Sigmoid colon (tissue), 7 donors: Measurements from ENCODE around the gene ZDHHC22. TPM values are rescaled to one million over a fixed set of nuclear protein-coding genes. Genes with fewer than 3 reads are reported as not detected.

Experiments
- DNase-seq: peaks from one replicate; pipeline ENCODE4 v3.0.0-alpha.2; 2019
- H3K27ac ChIP-seq, 4 donors: fragments of 200-600 bp; sonication (generic); one replicate each; pipeline ENCODE4 v1.5.1; 2016 to 2019; ENCODE audit warnings: mild to moderate bottlenecking in 1 of 4
- H3K27me3 ChIP-seq, 3 donors: fragments of 200-600 bp; sonication (generic); one replicate each; pipeline ENCODE4 v1.5.1; 2019; ENCODE audit warnings: mild to moderate bottlenecking in 1 of 3
- H3K36me3 ChIP-seq, 4 donors: fragments of 200-600 bp; sonication (generic); one replicate each; pipeline ENCODE4 v1.5.1; 2016 to 2019
- H3K4me1 ChIP-seq, 4 donors: fragments of 200-600 bp; sonication (generic); one replicate each; pipeline ENCODE4 v1.5.1; 2017 to 2019
- H3K4me3 ChIP-seq, 4 donors: fragments of 200-600 bp; sonication (generic); one replicate each; pipeline ENCODE4 v1.5.1; 2017 to 2019; ENCODE audit warnings: mild to moderate bottlenecking in 2 of 4, moderate library complexity in 1 of 4
- H3K9me3 ChIP-seq, 4 donors: fragments of 200-600 bp in 3 of 4; sonication (generic) in 3 of 4; one replicate each; pipeline versions ENCODE4 v1.5.1 to v1.6.1; 2013 to 2019
- CTCF ChIP-seq, 4 experiments: fragments of 450-650 bp in 3 of 4; fragments of 200-600 bp in 1 of 4; IDR thresholded peaks; one replicate each; pipeline ENCODE4 v1.5.1; 2016 to 2019; ENCODE audit warnings: antibody characterized with exemption in 4 of 4, mild to moderate bottlenecking in 3 of 4, moderate library complexity in 2 of 4
- EP300 ChIP-seq, 4 donors: sonication (generic); formaldehyde crosslinking; IDR thresholded peaks; one replicate each; pipeline ENCODE4 v1.6.1; 2017; ENCODE audit warnings: antibody characterized with exemption in 4 of 4
- POLR2A ChIP-seq, 2 donors: fragments of 450-650 bp; IDR thresholded peaks; one replicate each; pipeline ENCODE4 v1.6.1; 2016; ENCODE audit warnings: antibody characterized with exemption in 2 of 2, mild to moderate bottlenecking in 2 of 2, moderate library complexity in 2 of 2
- POLR2AphosphoS5 ChIP-seq, 4 donors: sonication (generic); formaldehyde crosslinking; IDR thresholded peaks; one replicate each; pipeline ENCODE4 v1.6.1; 2017; ENCODE audit warnings: antibody characterized with exemption in 4 of 4
- WGBS, 2 donors: extraction: QIAGEN DNeasy Blood & Tissue Kit; methylation state at CpG; one replicate each; pipeline ENCODE4 v1.1.7; 2013; 5-methylcytosine and 5-hydroxymethylcytosine counted together
- intact Hi-C: fragments of 100-400 bp; cut with DNase I; formaldehyde crosslinking; loops from one replicate; pipeline ENCODE4 v1.15.1; 2023
- polyA plus RNA-seq, 3 donors: library from polyadenylated mRNA; stranded (reverse); fragments of 200-250 nt; gene quantifications; one replicate each; pipeline ENCODE4 v1.2.3, GENCODE V29; 2013
- total RNA-seq, 4 donors: library from RNA; depleted of rRNA; stranded (reverse); fragments of >200 nt; gene quantifications; one replicate each; pipeline ENCODE4 v1.1.0, GENCODE V29; 2016
- donor health status: healthy with polysubstance abuse.
- donor health status: Bipolar disorder and iron deficiency.
- donor health status: healthy.

Gene ZDHHC22
- total and polyA plus RNA-seq, 7 donors, result 0.49 to 1.9 (median 0.95) TPM; not detected in 2

DNA sequence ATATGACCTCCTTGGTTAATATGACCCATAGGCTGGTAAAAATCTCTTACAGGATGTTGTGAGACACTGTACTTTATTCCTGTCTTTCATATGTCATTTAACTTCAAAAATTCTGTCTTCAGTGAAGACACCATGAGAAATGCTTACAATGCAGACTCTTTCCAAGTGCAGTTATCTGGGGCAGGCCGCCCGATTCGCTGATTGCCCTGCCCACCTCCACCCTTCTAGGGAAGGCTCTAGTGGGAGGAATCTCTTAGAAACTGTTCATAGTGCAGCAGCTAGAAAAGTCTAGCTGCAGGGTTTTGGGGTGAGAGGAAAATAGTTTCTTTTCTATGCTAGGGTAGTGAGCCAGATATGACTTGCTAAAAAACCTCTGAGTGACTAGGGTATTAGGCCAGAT lies 58.5 kb downstream of the ZDHHC22 start:
- intact Hi-C loops, result no loop called here
- TF ChIP-seq CTCF (IDR thresholded peaks at IDR 0.05) (no peak), POLR2AphosphoS5 (IDR thresholded peaks at IDR 0.05) (no peak), POLR2A (IDR thresholded peaks at IDR 0.05) (no peak), EP300 (IDR thresholded peaks at IDR 0.05) (no peak)
- H3K4me1 ChIP-seq, result no peaks in the 10 kb centered on the region
- no peaks in the 10 kb centered on the region for H3K36me3 ChIP-seq
- H3K27ac ChIP-seq, result no peak overlapping the region
- H3K9me3 ChIP-seq, result peaks cover 0 to 6% (median 0%) of the 10 kb centered on the region in 4 donors
- no peak overlapping the region for H3K4me3 ChIP-seq
- H3K27me3 ChIP-seq, result no peaks in the 10 kb centered on the region
- WGBS, 2 donors, result 82 to 83% methylated on average over 3 of the region's 3 CpGs
- DNase-seq, result no peak

GRCh38 chr14:77082356-77082755 lies 59.2 kb downstream of the ZDHHC22 start:
- H3K36me3 ChIP-seq, result no peaks in the 10 kb centered on the region
- peaks cover 0 to under 1% (median 0%) of the 10 kb centered on the region in 4 donors for H3K4me1 ChIP-seq
- no peak for TF ChIP-seq EP300 (IDR thresholded peaks at IDR 0.05)
- no peak for TF ChIP-seq POLR2A (IDR thresholded peaks at IDR 0.05)
- TF ChIP-seq POLR2AphosphoS5 (IDR thresholded peaks at IDR 0.05), result no peak
- no peak for TF ChIP-seq CTCF (IDR thresholded peaks at IDR 0.05)
- WGBS, 2 donors, result 80 to 94% methylated on average over 3 of the region's 3 CpGs
- H3K27me3 ChIP-seq, result no peaks in the 10 kb centered on the region
- no peak overlapping the region for H3K4me3 ChIP-seq
- DNase-seq, result no peak
- intact Hi-C loops, result no loop called here
- no peak overlapping the region for H3K27ac ChIP-seq
- peaks cover 0 to 6% (median 0%) of the 10 kb centered on the region in 4 donors for H3K9me3 ChIP-seq

Other genes starting within 250 kb of the ZDHHC22 start
- 10 to 100 TPM; 34.7 to 63.1 (median 57.9) TPM for gene IRF2BPL, start 113.1 kb downstream of the ZDHHC22 start, total RNA-seq
- 10 to 100 TPM in 1 of 3 donors, 1 to 10 TPM in 2; 3.0 to 13.8 (median 6.6) TPM for gene IRF2BPL, start 113.1 kb downstream of the ZDHHC22 start, polyA plus RNA-seq
- 10 to 100 TPM; 59.7 to 96.1 (median 77.7) TPM for gene CIPC, start 43.5 kb downstream of the ZDHHC22 start, total RNA-seq
- 10 to 100 TPM; 14.8 to 21.0 (median 18.0) TPM for gene CIPC, start 43.5 kb downstream of the ZDHHC22 start, polyA plus RNA-seq
- 1 to 10 TPM in 3 of 4 donors, under 1 TPM in 1; 0.28 to 2.1 (median 1.2) TPM for gene TMEM63C, start 40.0 kb upstream of the ZDHHC22 start, total RNA-seq
- 1 to 10 TPM; 1.8 to 6.5 (median 5.5) TPM for gene TMEM63C, start 40.0 kb upstream of the ZDHHC22 start, polyA plus RNA-seq
- 1 to 10 TPM; 3.5 to 10.0 (median 9.5) TPM for gene NGB, start 129.4 kb upstream of the ZDHHC22 start, total RNA-seq
- 1 to 10 TPM in 1 of 3 donors, not detected in 2; 1.9 TPM for gene NGB, start 129.4 kb upstream of the ZDHHC22 start, polyA plus RNA-seq
- 10 to 100 TPM; 10.5 to 21.0 (median 16.4) TPM for gene POMT2, start 179.1 kb upstream of the ZDHHC22 start, total RNA-seq
- gene POMT2, start 179.1 kb upstream of the ZDHHC22 start, polyA plus RNA-seq, result 10 to 100 TPM in 1 of 3 donors, 1 to 10 TPM in 2; 3.6 to 16.8 (median 5.1) TPM
- gene GSTZ1, start 179.2 kb upstream of the ZDHHC22 start, total RNA-seq, result 10 to 100 TPM in 1 of 4 donors, 1 to 10 TPM in 3; 5.4 to 20.7 (median 9.7) TPM
- gene GSTZ1, start 179.2 kb upstream of the ZDHHC22 start, polyA plus RNA-seq, result 10 to 100 TPM; 37.0 to 42.6 (median 42.3) TPM
- 10 to 100 TPM; 13.6 to 15.3 (median 14.7) TPM for gene TMED8, start 235.3 kb upstream of the ZDHHC22 start, total RNA-seq
- 1 to 10 TPM; 1.8 to 7.2 (median 3.7) TPM for gene TMED8, start 235.3 kb upstream of the ZDHHC22 start, polyA plus RNA-seq
- gene SAMD15, start 235.6 kb upstream of the ZDHHC22 start, total RNA-seq, result under 1 TPM; 0.16 to 0.55 (median 0.31) TPM
- gene SAMD15, start 235.6 kb upstream of the ZDHHC22 start, polyA plus RNA-seq, result under 1 TPM in 2 of 3 donors, not detected in 1; 0.23 to 0.36 TPM